D341Med (cell line): ENCODE data around the gene SEC61A1.

Experiments
- DNase-seq: peaks from one replicate; pipeline ENCODE4 v3.0.0; 2012; ENCODE audit warnings: low spot score

SEC61A1 gene

DNA sequence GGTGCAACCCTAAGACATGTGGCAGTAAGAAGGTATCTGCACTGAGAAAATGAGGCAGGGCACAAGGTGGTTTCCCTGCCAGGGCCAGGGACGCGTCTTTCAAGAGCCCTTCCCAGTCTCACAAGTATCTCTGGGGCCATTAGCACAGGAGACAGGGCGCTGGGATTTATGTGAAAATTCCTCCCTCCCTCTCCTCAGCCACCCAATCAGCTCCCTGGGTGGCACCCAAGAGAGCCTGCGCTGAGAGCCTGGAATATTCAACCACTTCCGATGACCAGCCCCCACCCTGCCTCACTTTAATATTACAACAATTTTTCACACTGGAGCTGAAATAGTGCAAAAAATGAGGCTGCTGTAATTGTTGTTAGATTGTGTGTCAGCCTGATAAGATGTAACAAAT lies 26.1 kb downstream of the SEC61A1 start:
- DNase-seq: no peak

DNA sequence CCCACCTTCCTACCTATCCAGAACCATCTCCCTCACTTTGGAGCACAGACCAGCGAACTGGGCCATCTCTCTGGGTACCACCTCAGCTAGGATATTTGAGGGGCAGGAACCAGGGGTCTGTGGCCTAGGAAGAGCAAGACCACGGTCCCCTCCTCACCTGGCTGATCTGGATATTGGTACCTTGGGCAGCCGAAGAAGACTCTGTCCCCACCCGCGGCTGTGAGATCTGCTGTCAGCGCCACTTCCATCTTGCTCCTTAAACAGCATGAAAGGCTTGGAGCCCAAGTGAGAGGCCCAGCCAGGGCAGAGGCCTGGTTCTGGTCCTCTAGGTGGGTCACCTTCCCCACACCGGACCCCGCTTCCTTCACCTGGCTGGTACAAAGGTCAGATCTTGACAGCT lies 26.6 kb downstream of the SEC61A1 start:
- no peak for DNase-seq

DNA sequence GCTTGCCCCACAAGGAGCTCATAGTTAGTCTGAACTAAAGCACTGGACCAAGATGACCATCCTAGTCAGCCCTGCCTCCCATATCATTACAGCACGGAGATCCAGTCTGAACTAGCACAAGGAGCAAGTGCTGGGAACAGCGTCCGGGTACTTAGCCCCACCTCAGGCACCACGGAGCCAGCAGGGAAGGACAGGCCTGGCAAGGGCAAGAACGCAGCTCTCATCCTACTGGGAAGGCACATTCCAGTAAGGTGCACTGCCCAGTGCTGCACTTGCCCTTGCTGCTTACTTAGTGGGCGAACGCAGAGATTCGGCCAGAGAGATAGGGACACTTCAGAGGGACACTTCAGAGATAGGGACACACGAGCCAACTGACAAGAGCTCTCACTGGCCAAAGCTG lies 27.6 kb downstream of the SEC61A1 start:
- no peak for DNase-seq

DNA sequence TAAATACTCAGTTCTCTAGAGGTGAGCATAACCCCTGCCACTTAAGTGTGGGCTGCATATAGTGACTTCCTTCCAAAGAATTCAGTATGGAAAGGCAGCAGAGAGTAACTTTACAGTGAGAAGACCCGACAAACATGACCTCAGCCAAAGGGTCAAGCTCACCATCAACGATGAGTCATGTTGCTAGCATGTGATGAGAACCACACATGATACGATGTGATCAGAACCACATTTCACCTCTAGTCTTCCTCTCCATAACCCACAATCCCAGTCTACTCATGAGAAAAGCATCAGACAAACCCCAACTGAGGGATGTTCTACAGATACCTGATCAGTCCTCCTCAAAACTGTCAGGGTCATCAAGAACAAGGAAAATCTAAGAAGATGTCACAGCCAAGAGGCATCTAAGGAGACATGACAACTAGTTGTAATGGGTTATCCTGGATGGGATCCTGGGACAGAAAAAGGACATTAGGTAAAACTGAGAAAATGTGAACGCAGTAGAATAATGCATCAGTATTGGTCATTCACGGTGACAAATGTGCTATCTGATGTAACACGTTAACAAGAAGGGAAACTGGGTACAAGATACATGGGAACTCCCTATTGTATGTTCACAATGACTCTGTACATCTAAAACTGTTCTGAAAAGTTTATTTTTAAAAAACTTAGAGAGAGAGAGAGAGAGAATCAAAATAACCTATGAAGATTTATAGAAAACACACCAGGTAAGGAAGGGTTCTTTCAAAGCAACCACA lies 28.3 kb downstream of the SEC61A1 start:
- DNase-seq: no peak

DNA sequence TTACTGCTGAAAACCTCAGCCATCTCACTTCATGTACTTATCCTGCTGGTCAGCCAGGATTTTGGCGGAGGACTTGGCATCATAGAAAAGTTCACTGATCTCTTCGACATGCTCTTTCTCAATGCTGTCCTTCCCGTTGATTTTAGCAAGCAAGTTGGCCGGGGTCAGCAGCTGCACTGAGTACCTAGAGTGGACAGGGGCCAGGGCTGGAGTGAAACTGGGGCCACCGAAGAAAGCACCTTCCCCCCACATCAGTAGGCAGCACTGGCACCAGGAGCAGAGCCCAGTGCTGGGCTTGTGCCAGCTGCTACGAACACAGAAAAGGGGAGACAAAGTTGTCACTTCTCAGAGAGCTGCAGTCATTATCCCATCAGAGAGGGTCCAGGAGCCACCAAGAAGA lies 29.0 kb downstream of the SEC61A1 start:
- DNase-seq: no peak

DNA sequence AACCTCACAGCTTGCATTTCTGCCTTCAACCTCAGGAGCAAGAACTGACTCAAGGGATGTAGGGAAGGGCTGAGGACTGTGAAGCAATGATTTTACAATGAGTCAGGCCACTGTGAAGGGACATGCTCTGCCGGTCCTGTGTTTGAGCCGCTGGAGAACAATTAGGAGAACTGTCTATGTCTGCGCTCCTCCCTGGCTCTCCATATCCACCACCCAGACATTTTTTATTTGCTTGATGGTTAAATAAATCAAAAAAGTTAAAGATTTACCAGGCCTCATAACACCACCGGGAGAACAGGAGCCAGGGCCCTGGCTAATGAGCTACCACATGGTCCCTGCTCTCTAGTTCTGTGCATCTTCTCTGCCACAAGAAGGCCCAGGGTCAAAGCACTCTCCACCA lies 29.6 kb downstream of the SEC61A1 start:
- DNase-seq: no peak

DNA sequence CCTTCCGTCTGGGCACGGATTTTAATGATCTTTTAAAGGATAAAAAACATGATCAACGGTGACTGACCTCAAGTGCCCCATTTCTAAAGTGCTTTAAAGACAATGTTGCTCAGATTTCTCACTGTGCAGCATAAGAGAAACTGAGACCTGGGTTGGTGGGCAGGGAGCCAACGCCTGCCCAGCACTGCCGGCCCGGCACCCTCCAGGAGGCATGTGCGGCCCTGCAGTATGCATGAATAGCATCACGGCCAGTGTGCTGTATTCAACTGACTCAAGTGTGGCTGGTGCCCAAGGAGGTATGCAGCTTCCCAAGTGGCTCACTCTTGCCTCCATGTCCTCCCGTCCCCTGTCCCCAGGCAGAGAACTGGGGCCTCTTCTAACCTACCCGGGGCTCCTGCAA lies 30.3 kb downstream of the SEC61A1 start:
- no peak for DNase-seq

DNA sequence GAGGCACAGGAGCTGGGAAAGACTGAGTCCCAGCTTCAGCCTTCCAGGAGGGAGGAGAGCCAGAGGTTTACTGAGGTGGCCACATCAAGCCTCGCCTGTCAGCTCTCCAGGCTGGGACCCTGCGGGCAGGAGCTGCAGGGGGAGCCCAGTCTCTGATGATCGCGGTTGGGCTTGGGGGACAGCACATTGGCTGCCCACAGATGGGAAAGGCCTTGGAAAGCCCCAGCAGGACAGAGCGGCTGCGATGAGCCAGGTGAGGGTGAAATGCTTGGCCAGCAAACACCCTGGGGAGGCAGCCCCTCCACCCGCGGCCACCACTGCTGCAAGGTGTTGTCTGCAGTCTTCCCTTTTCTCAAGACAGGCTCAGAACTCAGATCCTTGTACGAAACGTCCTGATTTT lies 31.2 kb downstream of the SEC61A1 start:
- DNase-seq: no peak

DNA sequence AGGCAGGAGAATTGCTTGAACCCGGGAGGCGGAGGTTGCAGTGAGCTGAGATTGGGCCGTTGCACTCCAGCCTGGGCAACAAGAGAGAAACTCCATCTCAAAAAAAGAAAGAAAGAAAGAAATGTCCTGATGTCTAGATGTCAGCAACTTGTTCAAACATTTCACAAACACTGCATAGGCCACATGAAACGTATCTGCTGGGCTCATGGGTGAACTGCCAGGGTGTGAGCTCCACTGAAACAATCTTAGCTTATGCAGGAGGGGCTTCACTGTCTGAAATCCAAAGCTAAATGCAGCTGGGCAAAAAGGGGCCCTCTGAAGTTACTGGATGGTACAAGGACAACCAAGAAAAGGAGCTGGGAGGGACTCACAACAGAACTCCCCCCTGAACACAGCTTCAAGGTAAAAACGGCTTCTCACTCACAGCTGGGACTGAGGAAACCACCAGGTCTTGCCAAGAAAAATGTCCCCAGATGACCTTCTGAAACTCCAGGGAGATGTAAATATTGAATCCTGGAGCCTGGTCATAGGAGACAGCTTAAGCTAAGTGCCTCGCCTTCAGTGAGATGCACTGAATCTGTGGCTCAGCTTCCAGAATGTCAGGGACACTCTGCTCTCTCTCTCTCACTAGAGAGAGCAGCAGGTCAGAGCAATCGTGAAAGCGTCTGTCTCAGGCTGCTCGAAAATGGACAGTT lies 31.9 kb downstream of the SEC61A1 start:
- no peak for DNase-seq

DNA sequence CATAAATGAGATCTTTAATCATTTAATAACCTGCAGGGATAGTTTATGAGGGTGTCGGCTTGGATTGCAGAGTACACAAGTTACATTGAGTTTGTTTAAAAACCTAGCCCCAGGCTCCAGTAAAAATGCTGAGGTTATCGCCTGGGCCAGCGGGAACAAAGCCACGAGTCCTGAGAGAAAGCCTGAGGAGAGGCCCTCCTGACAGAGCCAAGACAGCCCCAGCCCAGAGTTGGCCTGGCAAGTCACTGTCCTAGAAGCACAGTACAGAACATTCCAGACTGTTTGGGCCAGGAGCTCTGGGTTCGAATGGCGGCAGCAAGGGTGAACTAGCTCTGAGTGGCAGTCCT lies 32.4 kb downstream of the SEC61A1 start:
- no peak for DNase-seq

DNA sequence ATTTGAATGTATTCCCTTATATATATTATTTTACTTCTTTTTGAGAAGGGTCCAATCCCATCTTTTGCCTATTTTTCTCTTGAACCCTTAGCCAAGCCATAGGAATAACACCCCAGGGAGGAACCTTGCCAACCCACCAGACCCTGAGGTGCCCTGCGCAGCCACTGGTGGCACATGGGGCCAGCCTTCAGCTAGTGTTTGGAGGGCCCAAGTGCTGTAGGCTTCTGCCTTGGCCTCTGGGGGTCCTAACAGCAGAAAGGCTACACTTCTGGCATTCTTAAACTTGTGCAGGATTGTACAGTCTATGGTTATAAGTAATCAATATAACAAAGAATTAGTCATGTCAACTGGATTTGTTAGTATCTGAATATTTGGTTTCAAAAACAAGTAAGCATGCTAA lies 36.9 kb downstream of the SEC61A1 start:
- DNase-seq: no peak

DNA sequence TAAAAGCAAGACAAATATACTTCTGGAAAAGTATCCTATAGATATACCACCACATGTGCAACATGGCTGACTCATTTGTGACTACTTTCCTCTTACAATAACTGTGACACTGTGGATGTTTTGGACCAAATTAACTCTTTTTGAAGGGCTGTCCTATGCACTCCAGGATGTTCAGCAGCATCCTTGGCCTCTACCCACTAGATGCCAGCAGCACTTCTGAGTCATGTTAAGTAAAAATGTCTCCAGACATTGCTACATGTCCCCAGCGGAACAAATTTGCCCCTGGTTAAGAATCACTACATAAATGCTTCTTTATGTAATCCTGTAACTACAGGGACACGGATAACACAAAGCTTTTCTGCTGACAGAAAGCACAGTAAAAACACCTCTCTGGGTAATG lies 39.3 kb downstream of the SEC61A1 start:
- no peak for DNase-seq

DNA sequence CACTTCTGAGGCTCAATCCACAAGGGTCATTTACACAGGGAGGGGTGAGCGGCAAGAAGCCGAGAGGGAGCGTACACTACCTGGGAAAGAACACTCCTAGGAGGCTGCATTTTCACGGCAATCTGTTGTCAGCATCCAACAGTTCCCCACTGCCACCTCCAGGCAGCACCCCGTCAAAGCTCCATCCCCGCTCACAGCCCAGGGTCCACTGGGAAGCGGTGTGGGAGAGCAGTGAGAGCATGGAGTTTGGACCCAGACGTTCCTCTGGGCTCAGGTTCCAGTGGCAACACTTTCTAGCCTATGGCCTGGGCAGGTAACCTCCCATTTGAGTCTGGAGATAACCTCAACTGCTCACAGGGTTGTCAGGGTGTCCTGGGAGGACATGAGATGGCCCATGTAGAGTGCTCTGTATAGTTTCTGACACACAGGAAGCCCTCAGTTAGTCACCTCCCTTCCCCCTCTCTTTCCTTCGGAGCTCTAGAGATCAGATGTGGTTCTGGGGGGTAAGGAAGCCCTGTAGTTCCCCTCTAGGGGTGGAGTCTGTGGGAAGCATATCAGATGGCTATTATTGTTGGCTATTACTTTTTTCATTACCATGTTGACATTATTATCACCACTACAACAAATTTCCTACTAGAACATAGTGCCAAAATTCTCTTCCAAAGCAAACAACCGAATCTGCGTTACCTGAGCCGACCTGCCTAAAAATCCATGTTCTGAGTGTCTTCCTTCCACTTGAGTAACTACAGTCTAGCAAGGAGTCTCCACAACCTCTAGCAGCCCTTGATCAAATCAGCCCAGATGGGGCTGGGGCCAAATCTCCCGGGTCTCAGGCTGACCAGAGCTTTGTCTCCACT lies 42.3 kb downstream of the SEC61A1 start:
- DNase-seq: no peak

DNA sequence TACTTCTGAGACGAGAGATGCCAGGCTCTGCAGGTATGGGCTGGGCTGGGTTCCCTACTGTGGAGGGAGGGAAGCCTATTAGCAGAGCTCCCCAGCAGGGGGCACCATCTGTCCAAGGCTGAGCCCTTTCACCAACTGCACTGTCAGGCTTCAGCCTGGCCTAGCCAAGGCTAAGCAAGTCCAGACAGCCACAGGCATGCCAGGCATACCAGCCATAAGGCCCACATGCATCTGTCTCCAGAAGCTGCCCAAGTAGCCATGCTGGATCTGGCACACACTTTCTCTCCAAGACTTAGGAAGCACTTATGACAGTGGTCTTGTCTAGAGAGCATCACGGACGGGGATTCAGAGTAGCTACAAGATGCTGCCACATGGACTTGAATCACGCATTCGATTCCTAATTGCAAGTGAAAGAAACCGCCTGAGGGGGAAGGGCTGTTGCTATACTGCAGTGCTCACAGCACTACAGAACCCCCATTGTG lies 43.0 kb downstream of the SEC61A1 start:
- peak; percentile 83 for DNase-seq

DNA sequence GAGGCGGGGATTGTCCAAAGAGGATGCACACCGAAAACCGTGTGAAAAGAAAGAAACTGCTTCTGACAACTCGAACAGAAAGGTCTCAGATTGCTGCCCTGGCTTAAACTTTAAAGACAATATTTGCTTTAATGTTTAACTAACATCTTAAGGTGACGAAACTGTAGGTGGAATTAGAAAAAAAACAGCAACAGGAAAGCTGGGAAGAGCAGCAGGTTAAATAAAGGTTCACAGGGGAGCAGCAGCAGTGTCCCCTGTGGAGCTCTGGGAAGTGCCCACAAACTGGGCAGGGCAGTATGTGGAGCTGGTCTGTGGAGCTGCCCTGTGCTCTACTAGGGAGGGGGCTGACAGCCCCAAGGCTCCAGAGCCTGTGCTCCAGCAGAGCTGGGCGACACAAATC lies 46.0 kb downstream of the SEC61A1 start:
- DNase-seq: no peak

DNA sequence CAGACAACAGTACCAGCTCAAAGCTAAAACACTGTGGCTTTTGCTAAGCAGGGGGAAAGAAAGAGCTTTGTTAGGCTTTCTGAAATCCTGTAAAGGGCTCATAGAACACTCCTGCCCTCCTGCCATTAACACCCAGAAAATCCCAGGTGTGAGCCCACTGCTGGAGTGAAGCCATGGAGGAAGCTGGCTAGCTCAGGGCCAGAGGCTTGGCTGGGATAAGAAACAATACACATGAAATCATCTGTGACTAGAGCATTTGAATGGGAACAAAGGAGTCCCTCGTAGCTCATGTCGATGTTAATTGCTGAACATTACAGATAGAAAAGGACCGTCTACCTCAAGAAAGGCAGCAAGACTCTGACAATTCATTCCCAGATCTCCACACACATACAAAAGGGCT lies 47.9 kb downstream of the SEC61A1 start:
- DNase-seq: no peak

DNA sequence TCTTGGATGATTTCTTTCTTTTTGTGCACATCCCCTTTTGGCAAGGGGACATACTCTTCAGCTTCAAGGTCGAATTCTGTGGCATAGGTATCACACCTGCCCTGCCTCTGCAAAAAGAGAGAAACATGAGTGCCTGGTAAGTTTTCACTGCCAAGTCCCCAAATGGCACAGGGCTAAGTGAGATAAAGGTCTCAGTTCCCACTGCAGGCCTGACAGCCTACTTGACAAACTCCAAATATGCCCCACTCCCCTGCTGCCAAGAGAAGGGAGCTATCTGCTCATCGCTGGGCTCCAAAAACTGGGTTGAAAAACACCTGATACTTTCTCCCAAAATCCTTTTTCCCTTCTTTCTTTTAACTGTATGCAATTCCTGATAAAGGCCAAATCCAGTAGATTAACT lies 48.4 kb downstream of the SEC61A1 start:
- no peak for DNase-seq

DNA sequence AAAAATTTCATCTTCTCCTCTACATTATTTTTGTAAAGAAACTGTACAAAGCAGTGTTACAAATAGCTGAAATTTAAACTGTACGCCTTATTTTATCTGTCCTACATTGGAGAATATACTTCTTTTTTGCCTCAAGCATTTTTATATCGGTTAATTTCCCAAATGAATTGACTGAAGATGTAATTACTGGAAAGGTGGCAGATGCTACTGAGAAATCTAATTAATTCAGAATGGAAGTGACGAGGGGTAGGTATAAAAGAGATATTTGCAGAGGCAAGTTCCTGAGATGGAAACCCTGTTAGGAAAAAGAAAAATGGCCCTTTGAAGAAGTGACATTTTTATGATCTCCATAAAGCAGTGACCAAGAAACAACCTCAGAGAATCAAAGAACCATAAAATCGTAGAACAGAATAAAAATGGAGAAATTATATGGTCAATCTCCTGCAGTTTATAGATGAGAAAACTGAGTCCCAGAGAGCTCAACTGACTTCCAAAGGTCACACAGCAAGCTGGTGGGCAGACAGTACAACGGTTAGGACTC lies 51.0 kb downstream of the SEC61A1 start:
- DNase-seq: no peak

DNA sequence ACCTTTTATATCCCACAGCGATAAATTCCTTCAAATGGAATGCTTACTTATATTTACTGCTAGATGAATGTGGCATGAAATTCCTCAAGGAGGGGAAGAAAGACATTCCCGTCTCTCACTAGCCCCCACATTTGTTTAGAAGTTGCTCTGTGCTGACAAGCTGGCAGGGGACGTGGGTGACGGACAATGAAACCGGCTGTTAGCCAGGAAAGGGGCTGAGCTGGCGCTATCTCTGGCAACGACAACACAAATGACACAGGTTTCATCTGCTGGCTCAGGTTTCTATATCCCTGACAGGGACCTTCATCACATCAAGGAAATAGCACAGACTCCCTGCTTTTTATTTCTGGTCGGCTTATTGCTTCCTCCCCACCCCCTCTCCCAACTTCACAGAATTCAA lies 55.6 kb downstream of the SEC61A1 start:
- DNase-seq: no peak

DNA sequence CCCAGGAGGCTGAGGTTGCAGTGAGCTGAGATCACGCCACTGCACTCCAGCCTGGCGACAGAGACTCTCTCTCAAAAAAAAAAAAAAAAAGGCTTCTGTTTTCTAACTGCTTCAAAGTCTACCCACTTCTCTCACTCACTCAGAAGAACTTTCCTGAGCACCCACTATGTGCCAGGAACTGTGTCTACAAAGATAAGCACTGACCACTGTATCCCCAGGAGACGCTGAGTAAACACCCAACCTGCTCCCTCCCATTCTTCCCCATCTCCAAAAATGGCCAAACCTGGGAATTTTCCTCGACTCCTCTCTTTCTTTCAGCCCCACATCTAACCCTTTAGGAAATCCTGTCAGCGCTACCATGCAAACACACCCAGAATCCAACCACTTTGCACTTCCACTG lies 58.9 kb downstream of the SEC61A1 start:
- DNase-seq: no peak

DNA sequence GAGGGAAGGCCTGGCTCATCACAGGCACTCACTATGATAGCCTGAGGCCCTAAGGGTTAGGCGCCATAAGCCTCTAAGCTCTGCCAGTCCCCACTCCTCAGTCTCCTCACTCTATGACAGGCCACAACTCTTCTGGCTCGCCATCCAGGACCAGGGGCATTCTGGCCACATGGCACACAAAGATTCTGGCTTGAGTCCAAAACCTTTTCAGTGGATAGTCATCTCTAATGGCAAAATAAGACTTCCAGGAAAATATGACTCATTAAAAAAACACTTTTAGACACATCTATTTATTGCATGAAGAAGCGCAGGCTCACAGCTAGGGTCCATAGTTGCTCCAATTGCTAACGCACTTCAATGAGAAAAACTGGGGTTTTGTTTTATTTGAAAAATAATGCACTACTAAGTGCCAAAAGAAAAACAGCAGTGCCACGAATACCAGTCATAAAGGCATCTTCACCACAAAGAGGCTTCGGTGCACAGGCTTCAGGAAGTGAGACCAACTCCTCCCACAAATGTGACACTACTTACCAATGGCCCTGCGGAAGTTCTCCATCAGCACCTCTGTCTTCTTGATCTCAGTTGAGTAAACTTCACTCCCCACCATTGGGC lies 60.2 kb downstream of the SEC61A1 start:
- no peak for DNase-seq
